Large intestine (tissue), 3 donors: ENCODE data around the gene NECAB3. TPM values are rescaled to one million over a fixed set of nuclear protein-coding genes. Genes with fewer than 3 reads are reported as not detected.
"Not testable (repeated sequence)": the region's sequence is repeated elsewhere in the genome, so short reads cannot be mapped to it uniquely, and the experiment has no call there.

Experiments used
- DNase-seq, 2 donors: peaks; one replicate each; pipeline versions ENCODE4 v3.0.0 to v3.0.0-alpha.2; 2013
- H3K27ac ChIP-seq: one replicate; pipeline ENCODE4 v1.5.1; 2013; ENCODE audit warnings: low read length
- H3K27me3 ChIP-seq: 2 replicates; pipeline ENCODE4 v1.6.1; 2013; ENCODE audit warnings: low read length; ENCODE audit not compliant: control insufficient read depth, insufficient read depth
- H3K36me3 ChIP-seq: 2 replicates; pipeline ENCODE4 v1.6.1; 2013; ENCODE audit warnings: low read length; ENCODE audit not compliant: control insufficient read depth, insufficient read depth
- H3K4me1 ChIP-seq: one replicate; pipeline ENCODE4 v1.6.1; 2013; ENCODE audit warnings: low read length; ENCODE audit not compliant: control insufficient read depth, insufficient read depth
- H3K4me3 ChIP-seq: one replicate; pipeline ENCODE4 v1.5.1; 2013; ENCODE audit warnings: low read length
- H3K9me3 ChIP-seq: one replicate; pipeline ENCODE4 v1.6.1; 2013; ENCODE audit warnings: mild to moderate bottlenecking, low read depth, low read length, moderate library complexity; ENCODE audit not compliant: control insufficient read depth
- WGBS: methylation state at CpG from one replicate; pipeline ENCODE4 v1.1.5; 2013; ENCODE audit warnings: low lambda C conversion rate; ENCODE audit not compliant: insufficient coverage; 5-methylcytosine and 5-hydroxymethylcytosine counted together
- polyA plus RNA-seq: library from polyadenylated mRNA; unstranded; fragments of 120-200 nt; gene quantifications from one replicate; pipeline ENCODE4 v1.2.1, GENCODE V29; 2013

Gene NECAB3
- polyA plus RNA-seq, 1 donor, result 27.8 TPM

- no peak for DNase-seq
- Histone ChIP-seq H3K9me3 (no peaks in the 10 kb centered on the region), H3K4me1 (no peaks in the 10 kb centered on the region), H3K36me3 (peaks cover 42% of the 10 kb centered on the region), H3K4me3 (no peak overlapping the region), H3K27me3 (no peaks in the 10 kb centered on the region), H3K27ac (no peak overlapping the region)
- 100% methylated on average over 2 of the region's 16 CpGs for WGBS
Observed at GRCh38 chr20:33709905-33710541, 35.8 kb upstream of the NECAB3 start.

GRCh38 chr20:33709398-33709797, 35.2 kb upstream of the NECAB3 start:
- Histone ChIP-seq H3K4me3 (no peak overlapping the region), H3K4me1 (no peaks in the 10 kb centered on the region), H3K27ac (no peak overlapping the region), H3K9me3 (no peaks in the 10 kb centered on the region), H3K36me3 (peaks cover 36% of the 10 kb centered on the region), H3K27me3 (no peaks in the 10 kb centered on the region)
- WGBS, result no CpG with 5 or more reads among the region's 2 CpGs
- no peak for DNase-seq

GRCh38 chr20:33707668-33708067, 33.4 kb upstream of the NECAB3 start:
- no peaks in the 10 kb centered on the region for H3K27me3 ChIP-seq
- H3K36me3 ChIP-seq, result peaks cover 26% of the 10 kb centered on the region
- H3K4me3 ChIP-seq, result no peak overlapping the region
- no peak for DNase-seq
- no CpG with 5 or more reads among the region's 11 CpGs for WGBS
- H3K27ac ChIP-seq, result no peak overlapping the region
- no peaks in the 10 kb centered on the region for H3K9me3 ChIP-seq
- no peaks in the 10 kb centered on the region for H3K4me1 ChIP-seq

- Histone ChIP-seq H3K36me3 (peaks cover 16% of the 10 kb centered on the region), H3K27ac (no peak overlapping the region), H3K27me3 (no peaks in the 10 kb centered on the region), H3K9me3 (peaks cover 12% of the 10 kb centered on the region), H3K4me1 (no peaks in the 10 kb centered on the region), H3K4me3 (no peak overlapping the region)
- no CpG with 5 or more reads among the region's 11 CpGs for WGBS
- no peak for DNase-seq
Observed at GRCh38 chr20:33704197-33704924, 30.1 kb upstream of the NECAB3 start.

GRCh38 chr20:33703498-33704137, 29.4 kb upstream of the NECAB3 start:
- Histone ChIP-seq H3K27me3 (no peaks in the 10 kb centered on the region), H3K36me3 (peaks cover 16% of the 10 kb centered on the region), H3K4me1 (no peaks in the 10 kb centered on the region), H3K4me3 (no peak overlapping the region), H3K9me3 (peaks cover 17% of the 10 kb centered on the region), H3K27ac (no peak overlapping the region)
- WGBS, result no CpG with 5 or more reads among the region's 8 CpGs
- no peak for DNase-seq

GRCh38 chr20:33702861-33703260, 28.6 kb upstream of the NECAB3 start:
- Histone ChIP-seq H3K27ac (no peak overlapping the region), H3K36me3 (peaks cover 16% of the 10 kb centered on the region), H3K27me3 (no peaks in the 10 kb centered on the region), H3K4me1 (no peaks in the 10 kb centered on the region), H3K9me3 (peaks cover 23% of the 10 kb centered on the region), H3K4me3 (no peak overlapping the region)
- no CpG with 5 or more reads among the region's 5 CpGs for WGBS
- no peak for DNase-seq

- DNase-seq, result no peak
- Histone ChIP-seq H3K27me3 (no peaks in the 10 kb centered on the region), H3K36me3 (peaks cover 7% of the 10 kb centered on the region), H3K9me3 (peaks cover 23% of the 10 kb centered on the region), H3K4me1 (no peaks in the 10 kb centered on the region), H3K4me3 (no peak overlapping the region), H3K27ac (no peak overlapping the region)
- 89% methylated on average over 3 of the region's 27 CpGs for WGBS
Observed at GRCh38 chr20:33701629-33702450, 27.6 kb upstream of the NECAB3 start.

GRCh38 chr20:33700696-33701441, 26.6 kb upstream of the NECAB3 start:
- not testable (repeated sequence) for H3K4me1 ChIP-seq, DNase-seq, H3K36me3 ChIP-seq, H3K27ac ChIP-seq, H3K27me3 ChIP-seq, H3K4me3 ChIP-seq
- peaks cover 23% of the 10 kb centered on the region for H3K9me3 ChIP-seq
- WGBS, result no CpG with 5 or more reads among the region's 45 CpGs

GRCh38 chr20:33698966-33699365, 24.7 kb upstream of the NECAB3 start:
- not testable (repeated sequence) for H3K27me3 ChIP-seq, DNase-seq, H3K4me3 ChIP-seq, H3K4me1 ChIP-seq, H3K36me3 ChIP-seq, H3K27ac ChIP-seq
- peaks cover 23% of the 10 kb centered on the region for H3K9me3 ChIP-seq
- WGBS, result no CpG with 5 or more reads among the region's 27 CpGs
